Epidermal melanocyte (primary cell): ENCODE measurements around the gene TPD52L2.
A peak's percentile ranks its signal among the peaks of the same experiment; 100 is the strongest.
"Not testable (repeated sequence)": the region's sequence is repeated elsewhere in the genome, so short reads cannot be mapped to it uniquely, and the experiment has no call there.

ENCODE experiments used
- DNase-seq: peaks from one replicate; pipeline ENCODE4 v3.0.0; 2011; ENCODE audit warnings: low spot score; ENCODE audit not compliant: insufficient read length

TPD52L2 gene

GRCh38 chr20:63895202-63895951, 30.3 kb downstream of the TPD52L2 start:
- no peak for DNase-seq

- no peak for DNase-seq
Observed at GRCh38 chr20:63895952-63896263, 30.8 kb downstream of the TPD52L2 start.

GRCh38 chr20:63896264-63897105, 31.4 kb downstream of the TPD52L2 start:
- DNase-seq, result no peak

- DNase-seq, result no peak
Observed at GRCh38 chr20:63897978-63898561, 33.0 kb downstream of the TPD52L2 start.

- DNase-seq, result no peak
Observed at GRCh38 chr20:63898882-63899558, 34.0 kb downstream of the TPD52L2 start.

GRCh38 chr20:63900413-63900812, 35.3 kb downstream of the TPD52L2 start:
- no peak for DNase-seq

- no peak for DNase-seq
Observed at GRCh38 chr20:63903796-63904561, 38.9 kb downstream of the TPD52L2 start.

- no peak for DNase-seq
Observed at GRCh38 chr20:63908008-63908682, 43.1 kb downstream of the TPD52L2 start.

- no peak for DNase-seq
Observed at GRCh38 chr20:63911176-63911575, 46.1 kb downstream of the TPD52L2 start.

- DNase-seq, result no peak
Observed at GRCh38 chr20:63913768-63914167, 48.7 kb downstream of the TPD52L2 start.

- no peak for DNase-seq
Observed at GRCh38 chr20:63915471-63915870, 50.4 kb downstream of the TPD52L2 start.

GRCh38 chr20:63916371-63916939, 51.4 kb downstream of the TPD52L2 start:
- DNase-seq, result not testable (repeated sequence)

- DNase-seq, result no peak
Observed at GRCh38 chr20:63917811-63918210, 52.7 kb downstream of the TPD52L2 start.

- DNase-seq, result no peak
Observed at GRCh38 chr20:63919130-63919529, 54.1 kb downstream of the TPD52L2 start.

GRCh38 chr20:63920226-63920625, 55.2 kb downstream of the TPD52L2 start:
- DNase-seq, result no peak

- DNase-seq, result no peak
Observed at GRCh38 chr20:63923651-63924050, 58.6 kb downstream of the TPD52L2 start.

- no peak for DNase-seq
Observed at GRCh38 chr20:63924241-63924640, 59.2 kb downstream of the TPD52L2 start.

- DNase-seq, result peak; percentile 4
Observed at GRCh38 chr20:63926298-63926697, 61.2 kb downstream of the TPD52L2 start.

- DNase-seq, result no peak
Observed at GRCh38 chr20:63929071-63929470, 64.0 kb downstream of the TPD52L2 start.

GRCh38 chr20:63929473-63929883, 64.4 kb downstream of the TPD52L2 start:
- DNase-seq, result peak; percentile 14
